ENCODE results near the gene GALNTL6. TPM values are rescaled to one million over a fixed set of nuclear protein-coding genes. Genes with fewer than 3 reads are reported as not detected.

Gene GALNTL6
- total RNA-seq, 8 experiments from 2014 or later: 2.4 to 22.2 (median 14.2) TPM

GRCh38 chr4:172660251-172660650, 847.0 kb downstream of the GALNTL6 start:
- in situ Hi-C loops (cut with MboI; ENCODE audit: low pct_unique_long_range_greater_than_20kb in 2 of 9, low sequenced_read_pairs in 9 of 9, unreplicated experiment in 9 of 9): no loop called here
- peak in 3 of 8 experiments; percentile 4 to 25 (median 18) for ATAC-seq (replicated peaks in 6 of 8)
- Histone ChIP-seq H3K4me3 (no peak overlapping the region), H3K27ac (no peak overlapping the region), H3K4me1 (replicated peaks in 1 of 2) (peaks cover 12 to 17% of the 10 kb centered on the region in 2 donors)
- WGBS, 10 experiments: 22 to 100% (median 78%) methylated on average over 1 to 3 of the region's 3 CpGs; no CpG with 5 or more reads in 2 of the 10 experiments

- in situ Hi-C loops (cut with MboI; ENCODE audit: low pct_unique_long_range_greater_than_20kb in 2 of 9, low sequenced_read_pairs in 9 of 9, unreplicated experiment in 9 of 9): no loop called here
- ATAC-seq (replicated peaks in 6 of 8): no peak
- Histone ChIP-seq H3K4me3 (no peak overlapping the region), H3K4me1 (replicated peaks in 1 of 2) (peaks cover 3 to 8% of the 10 kb centered on the region in 2 donors), H3K27ac (no peak overlapping the region)
- WGBS, 10 experiments: 0 to 100% (median 100%) methylated on average over 1 to 3 of the region's 3 CpGs; no CpG with 5 or more reads in 5 of the 10 experiments
Measured at GRCh38 chr4:172662113-172662512, 848.9 kb downstream of the GALNTL6 start.

DNA sequence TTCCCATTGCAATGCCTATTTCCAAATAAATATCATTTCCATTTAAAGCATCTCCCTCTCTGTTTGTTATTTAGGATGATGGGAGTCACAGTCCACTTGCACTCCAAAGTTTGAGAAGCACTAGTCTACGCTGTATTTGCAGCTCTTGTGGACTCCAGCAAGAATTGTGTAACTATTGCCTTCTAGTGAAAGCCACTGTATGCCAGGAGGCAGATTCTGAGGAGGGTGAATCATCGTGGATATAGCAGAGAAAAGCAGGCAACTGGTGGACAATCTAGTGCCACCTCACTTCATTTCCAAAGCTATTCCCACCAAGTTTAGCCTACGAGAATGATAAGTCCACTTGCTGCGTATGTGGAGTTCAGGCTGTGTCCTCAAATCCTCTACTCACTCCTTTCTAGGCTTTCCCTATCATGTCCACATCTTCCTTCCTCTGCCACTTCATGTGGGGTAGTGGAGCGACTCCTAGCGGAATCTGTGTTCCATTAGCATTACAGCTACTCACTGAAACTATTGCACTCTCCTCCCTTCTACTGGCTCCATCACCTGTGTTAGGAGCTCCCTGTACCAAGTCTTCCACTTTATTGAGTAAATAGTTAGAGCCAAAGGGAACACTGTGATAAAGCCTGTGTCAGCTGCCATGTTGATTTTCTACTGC, 853.6 kb downstream of the GALNTL6 start:
- 0 to 100% (median 94%) methylated on average over 1 to 6 of the region's 6 CpGs; no CpG with 5 or more reads in 1 of the 10 experiments for WGBS, 10 experiments
- in situ Hi-C loops (cut with MboI; ENCODE audit: low pct_unique_long_range_greater_than_20kb in 2 of 9, low sequenced_read_pairs in 9 of 9, unreplicated experiment in 9 of 9): no loop called here
- H3K4me1 ChIP-seq (replicated peaks in 1 of 2): no peaks in the 10 kb centered on the region
- H3K27ac ChIP-seq: no peak overlapping the region
- no peak overlapping the region for H3K4me3 ChIP-seq
- ATAC-seq (replicated peaks in 6 of 8): peak in 1 of 8 experiments; percentile 64

GRCh38 chr4:172674811-172675210, 861.6 kb downstream of the GALNTL6 start:
- H3K4me3 ChIP-seq: no peak overlapping the region
- in situ Hi-C loops (cut with MboI; ENCODE audit: low pct_unique_long_range_greater_than_20kb in 2 of 9, low sequenced_read_pairs in 9 of 9, unreplicated experiment in 9 of 9): no loop called here
- no peaks in the 10 kb centered on the region for H3K4me1 ChIP-seq (replicated peaks in 1 of 2)
- no peak overlapping the region for H3K27ac ChIP-seq
- no peak for ATAC-seq (replicated peaks in 6 of 8)

DNA sequence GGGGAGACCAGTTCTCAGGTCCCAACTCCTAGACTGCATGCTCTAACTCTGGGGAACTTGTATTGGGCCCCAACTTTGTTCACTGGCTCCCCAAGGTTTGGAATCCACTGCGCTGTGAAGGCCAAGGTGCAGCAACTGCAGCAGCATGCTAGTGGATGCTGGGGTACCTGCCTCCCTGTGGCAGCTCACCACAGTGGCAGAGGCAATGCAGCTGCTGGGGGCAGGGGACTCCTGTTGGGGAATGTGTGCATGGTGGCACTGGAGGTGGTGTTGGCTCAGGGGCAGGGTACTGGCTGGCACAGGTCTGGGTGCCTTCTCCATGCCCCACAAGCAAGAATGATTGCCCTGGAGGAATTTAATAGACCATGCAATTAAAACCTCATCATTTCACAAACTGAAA, 862.0 kb downstream of the GALNTL6 start:
- in situ Hi-C loops (cut with MboI; ENCODE audit: low pct_unique_long_range_greater_than_20kb in 2 of 9, low sequenced_read_pairs in 9 of 9, unreplicated experiment in 9 of 9): no loop called here

DNA sequence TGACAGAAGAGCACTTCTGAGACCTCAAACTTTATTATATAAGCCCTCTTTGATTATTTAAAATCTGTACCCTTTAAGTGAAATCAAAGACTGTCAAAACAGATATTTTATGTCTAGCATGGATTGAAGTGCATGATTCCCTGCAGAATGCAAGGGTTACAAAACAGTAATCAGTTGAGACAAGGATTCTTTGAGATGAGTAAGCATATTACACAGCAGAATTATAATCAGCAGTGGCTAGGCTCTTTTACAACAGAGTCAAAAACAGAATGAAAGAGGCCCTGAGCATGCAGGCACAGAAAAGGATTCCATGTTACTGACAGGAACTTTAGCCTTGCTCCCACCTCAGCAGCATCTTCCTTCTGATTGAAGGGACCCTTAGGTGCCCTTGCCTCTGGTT, 867.5 kb downstream of the GALNTL6 start:
- peaks cover 2 to 3% of the 10 kb centered on the region in 2 donors for H3K4me1 ChIP-seq (replicated peaks in 1 of 2)
- no peak overlapping the region for H3K27ac ChIP-seq
- H3K4me3 ChIP-seq: no peak overlapping the region
- in situ Hi-C loops (cut with MboI; ENCODE audit: low pct_unique_long_range_greater_than_20kb in 2 of 9, low sequenced_read_pairs in 9 of 9, unreplicated experiment in 9 of 9): no loop called here
- peak in 4 of 8 experiments; percentile 26 to 45 (median 32) for ATAC-seq (replicated peaks in 6 of 8)

More for the DNA sequence above, 862.0 kb downstream of the GALNTL6 start:
- H3K4me3 ChIP-seq: no peak overlapping the region
- ATAC-seq (replicated peaks in 6 of 8): no peak
- 83% methylated on average over 1 of the region's 1 CpG; no CpG with 5 or more reads in 9 of the 10 experiments for WGBS, 10 experiments
- no peak overlapping the region for H3K27ac ChIP-seq
- no peaks in the 10 kb centered on the region for H3K4me1 ChIP-seq (replicated peaks in 1 of 2)

DNA sequence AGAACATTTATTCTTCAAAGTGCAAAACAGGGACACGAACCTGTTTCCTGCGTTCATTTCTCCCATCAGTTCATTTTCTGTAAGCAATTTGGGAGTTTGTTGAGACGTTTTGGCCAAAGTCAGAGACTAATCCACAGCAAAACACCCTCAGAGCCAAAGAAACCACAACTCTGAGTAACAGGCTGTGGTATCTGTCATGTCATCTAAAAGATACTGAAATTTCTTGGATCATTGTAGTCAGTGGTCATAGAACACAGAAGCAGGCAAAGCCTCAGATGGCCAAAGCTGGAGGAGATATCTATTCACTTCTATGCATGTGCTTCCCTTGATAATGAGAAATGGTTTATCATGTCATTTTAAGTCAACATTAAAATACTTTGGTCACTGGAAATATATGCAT, 869.8 kb downstream of the GALNTL6 start:
- peaks cover 2 to 3% of the 10 kb centered on the region in 2 donors for H3K4me1 ChIP-seq (replicated peaks in 1 of 2)
- H3K4me3 ChIP-seq: no peak overlapping the region
- ATAC-seq (replicated peaks in 6 of 8): no peak
- in situ Hi-C loops (cut with MboI; ENCODE audit: low pct_unique_long_range_greater_than_20kb in 2 of 9, low sequenced_read_pairs in 9 of 9, unreplicated experiment in 9 of 9): no loop called here
- no peak overlapping the region for H3K27ac ChIP-seq
- WGBS, 10 experiments: 31 to 100% (median 74%) methylated on average over 1 to 3 of the region's 3 CpGs; no CpG with 5 or more reads in 3 of the 10 experiments

- ATAC-seq (replicated peaks in 6 of 8): no peak
- WGBS, 10 experiments: 20 to 100% (median 86%) methylated on average over 1 to 2 of the region's 2 CpGs; no CpG with 5 or more reads in 5 of the 10 experiments
- Histone ChIP-seq H3K4me3 (no peak overlapping the region), H3K27ac (no peak overlapping the region), H3K4me1 (replicated peaks in 1 of 2) (peaks cover 0 to under 1% of the 10 kb centered on the region in 2 donors)
- in situ Hi-C loops (cut with MboI; ENCODE audit: low pct_unique_long_range_greater_than_20kb in 2 of 9, low sequenced_read_pairs in 9 of 9, unreplicated experiment in 9 of 9): no loop called here
Measured at GRCh38 chr4:172686021-172686420, 872.8 kb downstream of the GALNTL6 start.

DNA sequence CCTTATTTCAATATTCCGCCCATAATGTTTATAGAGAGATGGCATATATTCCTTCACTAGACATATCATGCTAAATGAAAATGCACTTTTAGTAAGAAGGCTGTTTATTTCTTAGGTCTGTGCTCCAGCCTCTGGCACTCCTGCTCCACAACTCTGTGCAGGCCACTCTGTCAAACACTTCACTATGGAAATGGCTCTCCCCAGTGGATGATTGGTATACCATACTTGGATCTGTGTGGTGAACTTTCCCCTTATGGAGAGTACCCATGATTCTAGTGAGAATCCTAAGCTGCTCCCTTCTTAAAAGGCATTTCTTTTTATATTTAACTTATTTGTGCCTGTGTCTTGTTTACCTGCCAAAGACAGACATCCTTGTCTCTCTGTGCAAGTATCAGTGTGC, 875.3 kb downstream of the GALNTL6 start:
- WGBS, 10 experiments: 20 to 100% (median 94%) methylated on average over 1 of the region's 1 CpG; no CpG with 5 or more reads in 4 of the 10 experiments
- in situ Hi-C loops (cut with MboI; ENCODE audit: low pct_unique_long_range_greater_than_20kb in 2 of 9, low sequenced_read_pairs in 9 of 9, unreplicated experiment in 9 of 9): no loop called here
- peak in 2 of 8 experiments; percentile 78 for ATAC-seq (replicated peaks in 6 of 8)
- no peak overlapping the region for H3K4me3 ChIP-seq
- H3K27ac ChIP-seq: no peak overlapping the region
- no peaks in the 10 kb centered on the region for H3K4me1 ChIP-seq (replicated peaks in 1 of 2)

DNA sequence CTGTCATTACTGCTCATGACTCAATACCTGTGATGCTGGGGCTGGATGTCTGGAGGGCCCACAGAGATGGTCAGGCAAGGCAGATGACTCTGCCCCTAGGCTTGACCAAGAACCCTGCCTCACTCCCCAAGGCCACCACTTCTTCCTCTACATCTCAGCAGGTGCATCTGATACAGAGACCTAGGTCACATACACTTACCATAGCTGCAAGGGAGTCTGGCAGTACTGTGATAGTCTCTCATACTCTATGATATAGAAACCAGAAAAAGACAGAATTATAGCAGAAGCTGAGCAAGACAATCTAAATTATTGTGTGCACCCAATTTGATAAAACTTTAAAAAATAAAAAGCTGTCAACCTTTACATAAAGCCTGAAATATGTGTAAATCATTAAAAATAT, 878.3 kb downstream of the GALNTL6 start:
- in situ Hi-C loops (cut with MboI; ENCODE audit: low pct_unique_long_range_greater_than_20kb in 2 of 9, low sequenced_read_pairs in 9 of 9, unreplicated experiment in 9 of 9): no loop called here
- H3K4me1 ChIP-seq (replicated peaks in 1 of 2): no peaks in the 10 kb centered on the region
- no peak overlapping the region for H3K4me3 ChIP-seq
- ATAC-seq (replicated peaks in 6 of 8): no peak
- no peak overlapping the region for H3K27ac ChIP-seq

DNA sequence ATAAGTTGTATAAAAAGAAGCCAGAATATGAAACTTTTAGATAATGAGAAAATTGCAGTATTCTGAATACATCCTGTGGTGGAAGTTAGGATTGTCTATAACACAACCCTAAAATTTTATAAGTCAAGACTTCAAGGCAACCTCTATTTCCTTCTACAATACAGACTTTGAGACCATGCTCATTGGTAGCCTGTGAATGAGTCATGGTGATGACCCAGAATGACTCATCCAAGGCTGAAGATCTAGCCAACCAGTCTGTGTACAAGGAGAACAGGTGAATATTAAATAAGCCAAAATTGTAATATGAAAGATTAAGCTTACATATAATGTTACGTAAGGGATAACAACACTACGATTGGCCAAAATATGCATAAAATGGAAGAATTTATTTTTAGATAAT, 879.5 kb downstream of the GALNTL6 start:
- ATAC-seq (replicated peaks in 6 of 8): no peak
- no peak overlapping the region for H3K27ac ChIP-seq
- H3K4me3 ChIP-seq: no peak overlapping the region
- WGBS, 10 experiments: 50 to 100% (median 75%) methylated on average over 2 of the region's 2 CpGs; no CpG with 5 or more reads in 1 of the 10 experiments
- in situ Hi-C loops (cut with MboI; ENCODE audit: low pct_unique_long_range_greater_than_20kb in 2 of 9, low sequenced_read_pairs in 9 of 9, unreplicated experiment in 9 of 9): no loop called here
- H3K4me1 ChIP-seq (replicated peaks in 1 of 2): no peaks in the 10 kb centered on the region

GRCh38 chr4:172698256-172698655, 885.1 kb downstream of the GALNTL6 start:
- H3K4me1 ChIP-seq (replicated peaks in 1 of 2): no peaks in the 10 kb centered on the region
- no peak overlapping the region for H3K4me3 ChIP-seq
- no peak overlapping the region for H3K27ac ChIP-seq
- in situ Hi-C loops (cut with MboI; ENCODE audit: low pct_unique_long_range_greater_than_20kb in 2 of 9, low sequenced_read_pairs in 9 of 9, unreplicated experiment in 9 of 9): no loop called here
- no peak for ATAC-seq (replicated peaks in 6 of 8)
- 0 to 100% (median 38%) methylated on average over 1 to 4 of the region's 4 CpGs; no CpG with 5 or more reads in 2 of the 10 experiments for WGBS, 10 experiments

GRCh38 chr4:172705565-172705964, 892.4 kb downstream of the GALNTL6 start:
- Histone ChIP-seq H3K27ac (no peak overlapping the region), H3K4me3 (no peak overlapping the region), H3K4me1 (replicated peaks in 1 of 2) (no peaks in the 10 kb centered on the region)
- ATAC-seq (replicated peaks in 6 of 8): no peak
- in situ Hi-C loops (cut with MboI; ENCODE audit: low pct_unique_long_range_greater_than_20kb in 2 of 9, low sequenced_read_pairs in 9 of 9, unreplicated experiment in 9 of 9): no loop called here

GRCh38 chr4:172706000-172706399, 892.8 kb downstream of the GALNTL6 start:
- H3K4me1 ChIP-seq (replicated peaks in 1 of 2): no peaks in the 10 kb centered on the region
- no peak overlapping the region for H3K4me3 ChIP-seq
- in situ Hi-C loops (cut with MboI; ENCODE audit: low pct_unique_long_range_greater_than_20kb in 2 of 9, low sequenced_read_pairs in 9 of 9, unreplicated experiment in 9 of 9): no loop called here
- no peak overlapping the region for H3K27ac ChIP-seq
- ATAC-seq (replicated peaks in 6 of 8): no peak

All from motor neuron (in vitro differentiated cells).